IPS-NIHi11 (cell line): ENCODE results near the gene MRPS27.

ENCODE experiments used
- DNase-seq: peaks from one replicate; pipeline ENCODE4 v3.0.0; 2012; ENCODE audit warnings: mixed read lengths, low spot score

MRPS27 gene

GRCh38 chr5:72231991-72232703 is 87.9 kb downstream of the MRPS27 start:
- DNase-seq: no peak

GRCh38 chr5:72228960-72229359 is 91.1 kb downstream of the MRPS27 start:
- no peak for DNase-seq

DNA sequence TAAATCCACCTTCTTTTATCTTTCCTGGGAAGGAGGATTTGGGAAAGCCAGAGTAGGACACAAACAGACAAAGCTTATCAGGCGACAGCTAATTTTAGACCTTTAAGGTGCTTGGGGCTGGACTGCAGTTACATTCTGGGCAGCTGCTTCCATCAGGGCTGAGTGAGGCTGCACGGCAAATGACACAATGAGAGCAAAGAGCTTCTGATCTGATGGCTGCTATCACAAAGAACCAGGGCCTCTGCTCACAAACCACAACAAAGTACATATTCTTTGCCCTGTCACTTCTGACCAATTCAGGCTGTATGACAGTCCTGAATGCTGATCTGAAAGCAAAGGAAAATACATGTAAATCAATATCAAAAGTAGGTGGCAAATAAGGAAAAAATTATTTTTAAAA is 93.1 kb downstream of the MRPS27 start:
- no peak for DNase-seq

DNA sequence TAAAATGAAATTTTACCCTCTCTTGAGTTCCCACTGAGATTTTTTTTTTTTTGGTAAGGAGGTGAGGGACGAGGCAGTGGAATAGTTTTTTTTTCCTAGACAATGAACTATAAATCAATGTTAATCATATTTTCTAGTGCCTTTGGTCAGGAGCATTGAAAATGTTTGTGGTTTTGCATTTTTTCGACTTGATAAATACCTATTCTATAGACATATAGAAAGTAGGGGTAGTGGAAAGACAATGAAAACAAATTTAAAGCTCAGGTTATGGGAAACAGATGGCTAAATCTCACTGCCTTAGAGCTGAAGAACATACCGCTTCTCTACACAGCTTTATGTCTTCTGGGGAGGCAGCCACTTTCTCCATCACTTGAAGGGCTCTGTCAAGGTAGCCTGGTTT is 94.3 kb downstream of the MRPS27 start:
- DNase-seq: no peak

- DNase-seq: no peak
These were observed 95.0 kb downstream of the MRPS27 start for GRCh38 chr5:72224946-72225463.

- no peak for DNase-seq
These were observed 96.7 kb downstream of the MRPS27 start for GRCh38 chr5:72223371-72223770.

DNA sequence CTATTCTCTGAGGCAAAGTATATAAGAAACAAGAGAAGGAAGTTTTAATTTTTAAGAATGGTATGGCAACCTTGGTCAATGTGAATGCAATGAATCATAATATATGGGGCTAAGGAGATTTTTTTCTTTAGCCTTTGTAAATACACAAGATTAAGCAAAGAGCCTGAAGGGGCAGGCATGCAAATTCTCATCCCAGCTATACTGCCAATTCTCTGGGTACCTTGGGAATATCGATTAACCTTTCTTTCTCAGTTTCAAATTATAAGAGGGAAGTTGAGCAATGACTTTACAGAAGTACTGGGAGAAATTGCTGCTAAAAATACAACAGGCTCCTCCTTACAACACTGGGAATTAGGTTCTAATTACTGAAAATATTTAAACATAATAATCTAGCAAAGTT is 97.5 kb downstream of the MRPS27 start:
- DNase-seq: no peak

- DNase-seq: no peak
These were observed 98.5 kb downstream of the MRPS27 start for GRCh38 chr5:72221541-72221940.

DNA sequence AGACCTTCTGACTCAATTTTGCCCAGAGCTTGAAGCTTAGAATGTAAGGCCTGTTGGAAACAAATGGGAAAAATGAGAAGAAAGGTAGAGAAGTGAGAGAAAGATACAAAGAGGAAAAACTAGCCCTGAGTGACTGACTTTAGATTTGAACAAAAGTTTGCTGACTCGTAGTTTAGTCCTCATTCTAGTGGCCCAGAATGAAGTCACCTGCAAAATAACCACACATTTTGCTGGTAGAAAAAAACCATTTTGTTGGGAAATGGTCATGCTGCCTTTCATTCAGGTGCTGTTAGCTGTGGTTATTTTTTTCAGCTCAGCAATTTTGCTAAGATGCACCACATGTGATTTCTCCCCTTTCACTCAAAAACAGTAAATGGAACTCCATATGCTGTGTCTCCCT is 98.9 kb downstream of the MRPS27 start:
- no peak for DNase-seq

- no peak for DNase-seq
These were observed 103.3 kb downstream of the MRPS27 start for GRCh38 chr5:72216756-72217155.

- no peak for DNase-seq
These were observed 105.9 kb downstream of the MRPS27 start for GRCh38 chr5:72214168-72214567.

DNA sequence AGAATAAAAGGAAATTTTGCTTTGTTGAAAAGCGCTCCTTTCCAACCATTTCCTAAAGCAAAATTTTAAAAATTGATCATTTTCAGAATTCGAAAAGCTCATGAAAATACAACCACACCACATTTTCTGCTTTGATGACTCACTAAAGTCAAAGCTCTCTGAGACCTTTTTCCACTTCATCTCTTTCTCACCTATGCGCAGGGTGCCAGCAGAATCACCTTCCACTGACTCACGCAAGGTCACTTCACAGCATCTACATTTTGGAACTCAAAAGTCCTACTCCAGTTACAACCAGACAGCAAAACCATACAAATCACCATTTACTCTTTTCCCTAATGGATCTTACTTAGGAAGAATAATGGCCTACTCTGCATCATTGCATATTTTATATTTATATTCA is 106.6 kb downstream of the MRPS27 start:
- no peak for DNase-seq

GRCh38 chr5:72212171-72212570 is 107.9 kb downstream of the MRPS27 start:
- DNase-seq: no peak

- DNase-seq: no peak
These were observed 109.0 kb downstream of the MRPS27 start for GRCh38 chr5:72210888-72211678.

DNA sequence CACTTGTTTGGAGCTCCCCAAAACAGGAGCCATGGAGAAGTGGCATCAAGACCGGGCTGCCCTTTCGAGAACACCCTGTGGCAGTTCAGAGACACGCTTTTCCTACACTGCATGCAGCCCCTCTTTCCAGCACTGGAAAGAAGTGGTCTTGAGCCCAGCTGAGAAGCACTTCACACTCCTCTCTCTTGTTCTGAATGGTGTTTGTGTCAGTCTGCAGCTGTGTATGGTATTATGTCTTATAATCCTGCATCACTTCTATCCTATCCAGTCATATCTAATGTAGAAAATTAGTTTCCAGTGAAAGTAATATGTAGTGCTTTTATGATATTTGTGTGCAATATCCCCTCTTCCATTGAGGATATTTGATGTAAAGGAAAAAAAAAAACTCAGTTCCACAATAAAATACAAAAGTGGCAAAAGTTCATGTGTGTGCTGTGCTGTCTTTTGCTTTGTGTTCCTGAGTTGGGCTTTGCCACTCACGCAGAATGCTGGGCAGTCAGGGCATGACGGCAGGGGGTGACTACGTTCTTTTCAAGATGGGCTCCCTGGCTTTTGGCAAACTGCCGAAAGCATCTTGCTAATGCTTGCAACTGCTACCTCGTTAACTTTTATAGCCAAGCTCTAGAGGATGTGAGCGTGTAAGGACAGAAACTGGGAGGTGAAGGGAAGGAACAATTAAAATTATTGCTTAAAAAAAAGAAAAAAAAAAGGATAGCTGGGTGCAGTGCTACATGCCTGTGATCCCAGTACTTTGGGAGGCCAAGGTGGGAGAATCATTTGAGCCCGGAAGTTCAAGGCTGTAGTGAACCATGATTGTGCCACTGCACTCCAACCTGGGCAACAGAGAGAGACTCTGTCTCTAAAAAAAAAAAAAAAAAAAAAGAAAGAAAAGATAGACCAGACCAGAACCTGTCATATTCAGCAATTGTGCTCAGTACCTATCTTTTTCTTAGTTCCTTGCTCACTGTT is 110.6 kb downstream of the MRPS27 start:
- no peak for DNase-seq

- no peak for DNase-seq
These were observed 111.6 kb downstream of the MRPS27 start for GRCh38 chr5:72208324-72208926.

- DNase-seq: no peak
These were observed 113.0 kb downstream of the MRPS27 start for GRCh38 chr5:72206994-72207393.

GRCh38 chr5:72206160-72206559 is 113.9 kb downstream of the MRPS27 start:
- DNase-seq: no peak

GRCh38 chr5:72205431-72206009 is 114.5 kb downstream of the MRPS27 start:
- DNase-seq: no peak

DNA sequence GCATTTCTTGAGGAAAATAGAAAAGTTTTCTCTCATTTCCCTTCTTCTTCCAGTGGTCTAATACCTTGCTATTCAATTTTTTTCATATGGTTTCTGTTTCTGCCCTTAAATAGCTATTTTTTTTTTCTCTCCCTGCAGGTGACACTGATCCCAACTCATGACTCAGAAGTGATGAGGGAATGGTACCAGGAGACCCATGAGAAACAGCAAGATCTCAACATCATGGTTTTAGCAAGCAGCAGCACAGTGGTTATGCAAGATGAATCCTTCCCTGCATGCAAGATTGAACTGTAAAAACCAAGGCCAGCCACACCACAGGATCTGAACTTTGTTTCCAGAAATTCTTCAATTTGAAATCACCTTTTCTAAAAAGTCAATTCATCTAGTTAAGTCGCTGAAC is 115.1 kb downstream of the MRPS27 start:
- DNase-seq: no peak

DNA sequence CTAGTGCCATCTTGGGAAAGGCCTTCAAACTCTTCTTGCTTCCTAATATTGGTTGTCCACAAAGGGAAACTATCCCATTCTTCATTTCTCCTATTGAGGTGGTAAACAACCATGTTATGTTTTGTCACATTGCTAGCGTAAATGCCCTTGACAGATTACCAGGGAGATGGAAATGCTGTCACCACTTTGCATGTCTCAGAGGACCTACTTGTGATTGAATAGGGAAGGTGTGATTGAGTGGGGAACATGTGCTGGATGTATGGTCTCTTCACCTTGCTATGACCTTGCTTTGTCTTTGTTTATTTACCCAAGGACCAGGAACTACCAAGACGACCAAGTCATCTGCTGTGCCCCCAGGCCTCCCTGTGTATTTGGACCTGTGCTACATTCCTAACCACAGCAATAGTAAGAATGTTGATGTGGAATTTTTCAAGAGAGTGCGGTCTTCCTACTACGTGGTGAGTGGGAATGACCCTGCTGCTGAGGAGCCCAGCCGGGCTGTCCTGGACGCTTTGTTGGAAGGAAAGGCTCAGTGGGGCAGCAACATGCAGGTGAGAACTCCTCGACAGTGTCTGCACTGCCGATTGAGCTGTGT is 116.7 kb downstream of the MRPS27 start:
- no peak for DNase-seq
